ENCODE measurements around the gene SLC1A7.

GRCh38 chr1:53089478-53090226, 52.8 kb downstream of the SLC1A7 start:
- no peak for TF ChIP-seq CTCF (IDR thresholded peaks at IDR 0.05; ENCODE audit: low read length)
- TF ChIP-seq EZH2 (IDR thresholded peaks at IDR 0.05; ENCODE audit: borderline replicate concordance, low read length) = no peak

All from OCI-LY1 (cell line).